Effector memory CD4-positive, alpha-beta T cell (primary cell): ENCODE data around the gene ITGA11.

Source experiments
- DNase-seq, 3 donors: peaks; one replicate each; pipeline ENCODE4 v3.0.0-alpha.2; 2020
- H3K27ac ChIP-seq: 2 replicates; pipeline ENCODE4 v1.7.0; 2013; ENCODE audit warnings: mild to moderate bottlenecking, low read length, moderate library complexity; ENCODE audit not compliant: insufficient read depth, poor library complexity, severe bottlenecking
- H3K27me3 ChIP-seq: replicated peaks from 2 replicates; pipeline ENCODE4 v1.7.0; 2013; ENCODE audit warnings: mild to moderate bottlenecking, low read length; ENCODE audit not compliant: insufficient read depth, control insufficient read depth, poor library complexity, severe bottlenecking
- H3K36me3 ChIP-seq: 2 replicates; pipeline ENCODE4 v1.7.0; 2013; ENCODE audit warnings: mild to moderate bottlenecking, low read length, moderate library complexity; ENCODE audit not compliant: control insufficient read depth, insufficient read depth
- H3K4me1 ChIP-seq: 2 replicates; pipeline ENCODE4 v1.7.0; 2013; ENCODE audit warnings: low read length, mild to moderate bottlenecking; ENCODE audit not compliant: control insufficient read depth, insufficient read depth, poor library complexity, severe bottlenecking
- H3K4me3 ChIP-seq: 2 replicates; pipeline ENCODE4 v1.7.0; 2013; ENCODE audit warnings: low read length, low read depth, mild to moderate bottlenecking; ENCODE audit not compliant: insufficient read depth, poor library complexity, severe bottlenecking
- H3K9me3 ChIP-seq: 2 replicates; pipeline ENCODE4 v1.7.0; 2013; ENCODE audit warnings: mild to moderate bottlenecking, low read length, moderate library complexity; ENCODE audit not compliant: control insufficient read depth

The ITGA11 gene

DNA sequence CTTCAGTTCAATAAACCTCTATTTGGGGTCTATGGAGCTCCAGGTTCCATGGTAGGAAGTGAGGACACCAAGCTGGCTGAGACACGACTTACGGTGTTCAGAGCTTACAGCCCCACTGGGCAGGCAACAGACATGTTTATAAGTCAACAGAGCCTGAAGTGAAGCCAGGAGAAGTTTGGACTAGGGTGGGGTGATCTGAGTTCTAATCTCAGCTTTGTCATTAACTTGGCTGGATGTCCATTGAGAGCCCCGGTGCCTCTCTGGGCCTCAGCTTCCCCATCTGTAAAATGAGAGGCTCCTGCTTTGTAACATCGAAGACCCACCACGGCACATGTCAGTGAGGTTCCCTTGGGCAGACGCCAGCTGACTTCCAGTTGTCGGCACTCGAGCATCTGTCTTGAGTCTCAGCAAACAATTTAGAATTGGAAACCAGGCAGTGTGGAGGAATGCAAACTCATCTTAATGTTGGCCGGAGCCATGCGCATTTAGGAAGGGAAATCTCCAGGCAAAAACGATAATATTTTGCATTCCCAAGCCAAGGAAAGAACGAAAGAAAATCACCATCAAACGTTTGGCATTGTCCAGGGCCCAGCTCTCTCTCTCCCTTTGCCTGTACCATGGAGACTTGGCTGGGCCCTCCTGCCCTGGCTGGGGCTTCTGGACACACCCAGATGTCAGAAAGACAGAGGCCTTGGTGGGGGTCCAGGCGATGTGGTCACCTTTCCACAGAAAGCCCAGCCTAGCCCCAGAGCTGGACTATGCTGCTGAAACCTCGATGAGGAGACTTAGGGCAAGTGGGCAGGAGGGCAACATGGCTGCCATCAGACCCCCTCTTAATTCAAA, 18.4 kb downstream of the ITGA11 start:
- no peaks in the 10 kb centered on the region for H3K27me3 ChIP-seq
- DNase-seq = no peak
- no peak overlapping the region for H3K27ac ChIP-seq
- H3K9me3 ChIP-seq = no peaks in the 10 kb centered on the region
- no peaks in the 10 kb centered on the region for H3K4me1 ChIP-seq
- H3K4me3 ChIP-seq = no peak overlapping the region
- H3K36me3 ChIP-seq = no peaks in the 10 kb centered on the region

DNA sequence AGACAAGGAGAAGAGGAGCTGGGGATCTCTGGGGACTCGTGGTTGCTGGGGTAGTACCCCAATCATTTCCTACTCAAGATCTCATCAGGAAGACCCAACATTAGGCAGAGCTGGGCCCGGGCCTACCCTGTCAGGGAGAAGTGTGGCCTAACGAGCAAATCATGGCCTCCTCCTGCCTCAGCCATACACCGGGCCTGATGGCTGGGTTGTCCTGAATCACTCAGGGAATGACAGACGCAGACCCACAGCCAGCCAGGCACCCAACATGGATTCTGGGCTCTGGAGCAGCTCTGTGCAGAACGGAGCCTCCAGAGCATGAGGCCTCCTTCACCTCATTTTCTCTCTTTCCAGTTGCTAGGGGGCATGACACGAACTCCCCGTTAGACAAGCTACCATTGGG, 19.7 kb downstream of the ITGA11 start:
- Histone ChIP-seq H3K9me3 (no peaks in the 10 kb centered on the region), H3K27ac (no peak overlapping the region), H3K36me3 (no peaks in the 10 kb centered on the region), H3K4me1 (no peaks in the 10 kb centered on the region), H3K4me3 (no peak overlapping the region), H3K27me3 (no peaks in the 10 kb centered on the region)
- no peak for DNase-seq

DNA sequence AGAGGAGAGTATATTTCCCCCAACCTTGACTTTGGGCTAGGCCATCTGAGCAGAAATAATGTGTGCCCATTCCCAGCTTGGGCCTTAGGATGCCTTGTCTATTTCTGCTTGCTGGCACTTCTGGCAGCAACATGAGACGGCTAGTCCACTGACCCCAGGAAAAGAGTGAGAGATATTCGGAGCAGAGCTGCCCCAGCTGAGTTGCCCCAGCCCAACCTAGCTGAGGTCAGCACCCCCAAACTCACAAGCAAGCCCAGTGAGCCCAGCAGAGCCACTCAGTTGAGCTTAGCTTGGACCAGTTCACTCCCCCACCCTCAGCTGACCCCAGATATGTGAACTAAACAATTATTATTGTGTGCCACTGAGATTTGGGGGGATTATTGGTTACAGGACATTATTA, 20.2 kb downstream of the ITGA11 start:
- no peaks in the 10 kb centered on the region for H3K36me3 ChIP-seq
- no peaks in the 10 kb centered on the region for H3K4me1 ChIP-seq
- no peak for DNase-seq
- no peak overlapping the region for H3K27ac ChIP-seq
- no peak overlapping the region for H3K4me3 ChIP-seq
- no peaks in the 10 kb centered on the region for H3K27me3 ChIP-seq
- H3K9me3 ChIP-seq = no peaks in the 10 kb centered on the region

DNA sequence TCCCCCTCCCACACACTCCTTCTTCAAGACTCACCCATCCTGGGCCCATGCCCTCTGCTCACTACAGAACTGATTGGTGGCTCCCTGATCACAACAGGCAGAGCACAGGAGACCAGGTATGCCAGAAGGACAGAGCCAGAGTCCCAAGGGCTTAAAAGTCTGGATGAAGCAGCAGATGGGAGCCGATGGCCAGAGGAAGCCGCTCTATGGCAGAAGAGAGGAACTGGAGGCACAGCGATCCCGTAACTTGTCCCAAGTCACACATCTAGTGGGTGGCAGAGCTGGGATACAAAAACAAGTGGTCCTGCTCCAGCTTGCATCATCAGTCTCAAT, 20.7 kb downstream of the ITGA11 start:
- no peak overlapping the region for H3K27ac ChIP-seq
- H3K4me1 ChIP-seq = no peaks in the 10 kb centered on the region
- H3K36me3 ChIP-seq = no peaks in the 10 kb centered on the region
- no peaks in the 10 kb centered on the region for H3K9me3 ChIP-seq
- no peak for DNase-seq
- no peaks in the 10 kb centered on the region for H3K27me3 ChIP-seq
- no peak overlapping the region for H3K4me3 ChIP-seq

DNA sequence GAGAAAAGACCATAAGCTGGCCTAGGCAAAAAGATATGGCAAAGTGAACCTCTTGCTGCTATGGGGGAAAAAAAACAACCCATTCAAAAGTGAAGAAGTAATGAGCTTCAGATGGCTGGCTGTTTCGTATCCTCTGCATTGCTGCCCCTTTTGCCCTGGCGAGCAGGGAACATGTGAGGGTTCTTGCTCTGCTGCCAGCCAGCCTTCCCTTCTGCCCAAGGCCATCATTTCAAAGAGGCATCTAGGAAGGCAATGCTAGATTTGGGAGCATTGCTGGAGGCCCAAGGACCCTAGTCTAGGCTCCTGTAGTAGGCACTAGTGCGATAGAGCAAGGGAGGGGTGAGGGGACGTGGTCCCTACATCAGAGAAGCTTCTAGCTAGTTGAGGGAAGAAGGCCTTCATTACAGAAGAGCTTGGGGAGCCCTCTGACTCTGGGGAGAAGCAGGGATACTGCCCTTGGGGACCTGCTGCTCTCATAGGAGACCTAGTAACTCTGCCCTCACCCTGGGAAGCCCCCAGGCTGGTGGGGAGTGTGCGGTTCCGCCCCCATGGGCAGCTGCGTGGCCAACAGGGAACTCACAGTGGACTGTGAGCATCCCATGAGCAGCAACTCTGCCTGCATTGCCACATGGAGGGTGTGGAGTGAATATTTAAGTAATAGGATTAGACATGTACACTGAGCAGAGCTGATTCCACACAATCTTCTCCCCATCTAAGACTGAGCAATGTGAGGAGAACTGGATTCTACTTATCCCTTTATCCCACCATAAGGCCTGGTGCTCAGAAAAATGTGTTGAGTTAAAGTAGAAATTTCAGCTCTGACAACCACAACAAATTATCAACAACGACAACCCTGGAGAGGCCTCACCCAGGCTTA, 21.3 kb downstream of the ITGA11 start:
- DNase-seq = no peak
- Histone ChIP-seq H3K27me3 (no peaks in the 10 kb centered on the region), H3K4me3 (no peak overlapping the region), H3K36me3 (no peaks in the 10 kb centered on the region), H3K9me3 (no peaks in the 10 kb centered on the region), H3K27ac (no peak overlapping the region), H3K4me1 (no peaks in the 10 kb centered on the region)

DNA sequence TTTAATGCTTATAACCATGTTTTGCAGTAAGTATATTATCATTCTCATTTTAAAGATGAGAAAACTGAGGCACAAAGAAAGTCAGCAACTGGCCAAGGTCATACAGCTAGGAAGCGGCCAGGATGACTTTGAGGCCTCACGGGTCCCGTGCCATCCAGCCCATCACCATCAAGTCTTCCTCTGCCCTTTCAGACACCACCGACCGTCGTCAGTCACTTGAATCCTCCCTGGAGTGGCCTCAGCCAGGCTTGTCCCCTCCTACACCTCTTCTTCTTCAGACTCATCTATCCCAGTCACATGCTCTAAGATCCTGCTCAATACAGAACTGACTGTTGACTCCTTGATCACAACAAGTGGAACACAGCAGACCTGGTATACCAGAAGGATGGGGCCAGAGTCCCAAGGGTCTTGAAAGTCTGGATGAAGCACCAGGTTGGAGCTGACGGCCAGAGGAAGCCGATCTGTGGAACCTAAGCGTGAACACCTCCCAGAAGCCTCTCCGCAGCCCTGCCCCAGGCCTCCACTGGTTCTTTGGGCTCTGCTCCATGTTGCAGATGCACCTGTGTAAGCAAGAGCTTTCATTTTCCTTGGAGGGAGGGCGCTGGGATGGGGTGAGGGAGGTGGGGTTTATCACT, 22.1 kb downstream of the ITGA11 start:
- no peak for DNase-seq
- Histone ChIP-seq H3K4me1 (no peaks in the 10 kb centered on the region), H3K27me3 (no peaks in the 10 kb centered on the region), H3K36me3 (no peaks in the 10 kb centered on the region), H3K4me3 (no peak overlapping the region), H3K9me3 (no peaks in the 10 kb centered on the region), H3K27ac (no peak overlapping the region)

DNA sequence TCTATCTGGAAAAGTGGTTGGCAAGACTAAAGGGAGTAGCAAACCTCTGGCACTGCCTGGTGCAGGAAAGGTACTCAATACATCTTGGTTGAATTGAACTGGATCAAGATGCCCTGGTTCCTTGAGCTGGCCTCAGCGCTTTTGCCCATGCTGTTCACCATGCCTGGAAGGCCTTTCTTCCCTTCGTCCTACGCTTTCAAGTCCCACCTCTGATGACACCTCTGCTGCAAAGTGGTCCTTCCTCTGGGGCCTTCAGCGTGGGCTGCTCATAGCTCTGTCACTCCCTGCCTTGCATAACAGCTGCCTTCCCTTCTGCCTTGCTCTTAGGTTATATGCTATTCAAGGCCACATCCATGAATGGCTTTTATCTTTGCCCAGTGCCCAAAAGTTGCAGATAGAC, 23.0 kb downstream of the ITGA11 start:
- Histone ChIP-seq H3K27me3 (no peaks in the 10 kb centered on the region), H3K27ac (no peak overlapping the region), H3K9me3 (no peaks in the 10 kb centered on the region), H3K36me3 (no peaks in the 10 kb centered on the region), H3K4me1 (no peaks in the 10 kb centered on the region), H3K4me3 (no peak overlapping the region)
- DNase-seq = no peak

DNA sequence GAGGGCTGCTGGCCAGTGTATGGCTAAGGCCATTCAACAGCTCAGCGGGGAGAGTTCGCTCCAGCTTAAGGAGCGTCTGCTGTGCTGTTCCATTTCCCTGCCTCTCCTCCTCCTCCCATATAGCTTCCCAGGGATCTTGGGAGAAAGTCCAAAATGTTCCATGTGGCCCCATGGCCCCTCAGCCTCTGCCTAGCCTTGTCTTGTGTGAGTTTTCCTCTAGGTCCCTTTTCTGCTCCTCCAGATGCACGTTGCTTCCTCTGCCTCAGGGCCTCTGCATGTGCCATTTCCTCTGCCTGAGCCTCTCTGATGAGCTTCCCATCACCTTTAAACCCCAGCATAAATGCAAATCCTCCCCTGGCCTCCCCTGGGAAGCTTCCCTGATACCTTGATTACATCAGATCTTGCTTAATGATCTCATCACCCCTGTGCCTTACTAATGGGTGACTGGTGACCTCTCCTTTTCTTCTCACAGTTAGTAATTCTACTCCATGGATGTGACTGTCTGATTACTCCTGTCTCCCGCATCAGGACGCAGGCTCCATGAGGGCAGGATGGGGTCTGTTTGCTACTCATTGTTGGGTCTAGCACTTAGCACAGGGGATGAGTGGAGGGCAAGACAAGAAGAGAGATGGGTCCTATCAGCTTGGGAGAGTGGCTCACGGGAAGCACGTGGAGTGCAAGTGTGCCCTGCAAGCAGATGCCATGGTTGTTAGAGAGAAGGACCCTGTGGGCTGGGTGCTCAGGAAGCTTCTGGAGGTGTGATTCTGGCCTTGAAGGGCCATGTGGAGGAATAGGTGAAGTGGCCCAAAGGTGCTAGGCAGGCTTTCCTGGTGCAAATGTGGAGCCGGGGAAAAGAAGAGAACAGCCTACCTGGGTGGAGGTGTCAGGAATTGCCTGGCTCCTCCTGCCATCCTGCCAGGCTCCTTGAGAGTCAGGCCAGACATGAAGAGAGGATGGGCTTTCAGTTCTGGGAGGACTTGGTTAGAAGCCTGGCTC, 23.8 kb downstream of the ITGA11 start:
- Histone ChIP-seq H3K36me3 (no peaks in the 10 kb centered on the region), H3K4me1 (no peaks in the 10 kb centered on the region), H3K9me3 (no peaks in the 10 kb centered on the region), H3K27me3 (no peaks in the 10 kb centered on the region), H3K4me3 (no peak overlapping the region), H3K27ac (no peak overlapping the region)
- no peak for DNase-seq

DNA sequence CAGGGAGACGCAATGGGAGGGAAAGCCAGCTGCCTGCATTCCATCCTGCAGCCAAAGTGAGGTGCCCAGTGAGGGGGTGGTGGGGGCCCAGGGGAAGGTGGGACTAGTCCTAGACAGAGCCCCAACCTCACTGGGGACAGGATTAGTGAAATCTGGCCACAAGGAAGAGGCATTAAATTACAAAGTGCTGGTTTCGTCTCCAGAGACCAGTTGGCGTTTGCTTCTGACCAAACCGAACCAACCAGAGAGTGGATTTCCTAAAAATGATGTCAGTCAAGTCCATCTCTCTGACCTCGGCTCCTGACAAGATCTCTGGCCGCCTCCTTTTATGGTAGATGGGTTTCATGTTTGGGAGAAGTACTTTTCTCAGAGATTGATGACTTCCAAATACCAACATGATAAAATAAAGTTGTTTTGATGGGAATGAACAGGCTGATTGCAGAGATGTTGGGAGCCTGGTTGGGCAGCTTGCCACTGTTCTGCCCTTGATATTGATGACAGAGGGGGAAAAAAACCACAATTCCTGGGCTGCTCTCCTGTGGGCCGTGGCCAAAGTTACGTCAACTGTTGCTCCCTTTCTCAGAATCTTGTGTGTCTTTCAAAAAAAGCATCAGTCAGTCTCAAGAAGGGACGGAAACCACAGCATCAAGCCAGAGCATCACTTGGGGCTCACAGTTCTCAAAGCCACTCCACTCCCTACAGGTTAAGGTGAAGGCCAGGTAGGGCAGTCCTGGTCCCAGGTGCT, 24.6 kb downstream of the ITGA11 start:
- H3K9me3 ChIP-seq = no peaks in the 10 kb centered on the region
- no peaks in the 10 kb centered on the region for H3K4me1 ChIP-seq
- H3K27ac ChIP-seq = no peak overlapping the region
- H3K4me3 ChIP-seq = no peak overlapping the region
- no peaks in the 10 kb centered on the region for H3K36me3 ChIP-seq
- DNase-seq = no peak
- H3K27me3 ChIP-seq = no peaks in the 10 kb centered on the region
